SK-N-SH (cell line): ENCODE data around the gene FGGY. TPM values are rescaled to one million over a fixed set of nuclear protein-coding genes. Genes with fewer than 3 reads are reported as not detected.

Experiments used
- CTCF ChIA-PET: fragments of 300-600, 350-600 bp; formaldehyde crosslinking; extraction: SDS; loops from one replicate; lab custom pipeline; 2021; lab: Yijun Ruan, JAX
- POLR2A ChIA-PET: fragments of 350-600 bp; sonication (Branson Sonifier 250); formaldehyde crosslinking; extraction: SDS; loops from one replicate; lab custom pipeline; 2020; ENCODE audit warnings: antibody characterized with exemption, inconsistent platforms; lab: Yijun Ruan, JAX
- DNase-seq: peaks from one replicate; pipeline ENCODE4 v3.0.0; 2012
- H2AFZ ChIP-seq: fragments of 200-600 bp; sonication (generic); 2 replicates; pipeline ENCODE4 v1.8.1; 2016; ENCODE audit warnings: antibody characterized with exemption, mild to moderate bottlenecking, low read depth
- H3F3A ChIP-seq: fragments of 200-600 bp; sonication (generic); replicated peaks from 2 replicates; pipeline ENCODE3; 2016; ENCODE audit warnings: antibody characterized with exemption, mild to moderate bottlenecking; ENCODE audit not compliant: insufficient read depth
- H3K27ac ChIP-seq, 2 experiments: fragments of 200-500 bp in 1 of 2; fragments of 200-600 bp in 1 of 2; sonication (Bioruptor generic) in 1 of 2; sonication (generic), shearing (Covaris generic) in 1 of 2; 2 replicates each; pipeline versions ENCODE4 v1.5.1 to v1.6.1; 2014 to 2016; ENCODE audit warnings: low read depth in 2 of 2, inconsistent platforms in 1 of 2, low read length in 1 of 2, mild to moderate bottlenecking in 1 of 2, mixed read lengths in 1 of 2
- H3K27me3 ChIP-seq: fragments of 200-600 bp; sonication (generic), shearing (Covaris generic); 2 replicates; pipeline ENCODE4 v1.6.1; 2016; ENCODE audit warnings: mixed run types; ENCODE audit not compliant: insufficient read depth
- H3K36me3 ChIP-seq, 2 experiments: fragments of 200-500 bp in 1 of 2; fragments of 200-600 bp in 1 of 2; sonication (Bioruptor generic) in 1 of 2; sonication (generic) in 1 of 2; replicated peaks in 1 of 2; 2 replicates each; pipeline versions ENCODE3 to v1.5.1; 2014 to 2016; ENCODE audit warnings: low read length in 1 of 2, mild to moderate bottlenecking in 1 of 2; ENCODE audit not compliant: insufficient read depth in 2 of 2, control insufficient read depth in 1 of 2
- H3K4me1 ChIP-seq, 2 experiments: fragments of 200-500 bp in 1 of 2; fragments of 200-600 bp in 1 of 2; sonication (Bioruptor generic) in 1 of 2; sonication (generic), shearing (Covaris generic) in 1 of 2; 2 replicates each; pipeline versions ENCODE4 v1.5.1 to v1.6.1; 2014 to 2016; ENCODE audit warnings: low read depth in 1 of 2, low read length in 1 of 2, mixed run types in 1 of 2; ENCODE audit not compliant: insufficient read depth in 2 of 2, control insufficient read depth in 1 of 2
- H3K4me2 ChIP-seq: fragments of 200-600 bp; sonication (generic), shearing (Covaris generic); 2 replicates; pipeline ENCODE4 v1.6.1; 2017; ENCODE audit warnings: mixed run types
- H3K4me3 ChIP-seq, 2 experiments: fragments of 200-500 bp in 1 of 2; fragments of 200-600 bp in 1 of 2; sonication (Bioruptor generic) in 1 of 2; sonication (generic), shearing (Covaris generic) in 1 of 2; 2 replicates each; pipeline versions ENCODE4 v1.5.1 to v1.8.1; 2014 to 2016; ENCODE audit warnings: low read depth in 2 of 2, inconsistent platforms in 1 of 2, low read length in 1 of 2, mild to moderate bottlenecking in 1 of 2, mixed read lengths in 1 of 2, moderate library complexity in 1 of 2
- H3K79me2 ChIP-seq: fragments of 200-600 bp; sonication (generic); 2 replicates; pipeline ENCODE4 v1.8.1; 2017; ENCODE audit warnings: mild to moderate bottlenecking; ENCODE audit not compliant: insufficient read depth
- H3K9ac ChIP-seq: fragments of 200-600 bp; sonication (generic); 2 replicates; pipeline ENCODE4 v1.6.1; 2017; ENCODE audit warnings: mixed run types
- H3K9me2 ChIP-seq: fragments of 200-600 bp; sonication (generic); 2 replicates; pipeline ENCODE4 v1.6.1; 2017; ENCODE audit warnings: mixed run types
- H3K9me3 ChIP-seq: fragments of 200-600 bp; sonication (generic); 2 replicates; pipeline ENCODE4 v1.6.1; 2017; ENCODE audit warnings: mixed run types, mild to moderate bottlenecking, moderate library complexity
- H4K20me1 ChIP-seq: fragments of 200-600 bp; sonication (generic); 2 replicates; pipeline ENCODE4 v1.6.1; 2017; ENCODE audit warnings: mild to moderate bottlenecking, mixed run types; ENCODE audit not compliant: insufficient read depth
- CTCF ChIP-seq: fragments of 200-600 bp; sonication (generic); IDR thresholded peaks from 2 replicates; pipeline ENCODE4 v1.6.1; 2017; ENCODE audit warnings: antibody characterized with exemption, mild to moderate bottlenecking, moderate library complexity
- FOXM1 ChIP-seq: IDR thresholded peaks from 2 replicates; pipeline ENCODE4 v1.4.0; 2012; ENCODE audit warnings: low read depth, mild to moderate bottlenecking
- JUND ChIP-seq: IDR thresholded peaks from 2 replicates; pipeline ENCODE4 v1.4.0; 2012
- MAX ChIP-seq: IDR thresholded peaks from 2 replicates; pipeline ENCODE4 v1.4.0; 2012; ENCODE audit warnings: low read depth
- NRF1 ChIP-seq: IDR thresholded peaks from 2 replicates; pipeline ENCODE4 v1.6.1; 2012; ENCODE audit warnings: low read depth, mild to moderate bottlenecking, low read length
- PBX3 ChIP-seq: IDR thresholded peaks from 2 replicates; pipeline ENCODE4; 2012
- RAD21 ChIP-seq: IDR thresholded peaks from 2 replicates; pipeline ENCODE4 v1.6.1; 2012; ENCODE audit warnings: mild to moderate bottlenecking, low read length
- REST ChIP-seq: IDR thresholded peaks from 2 replicates; pipeline ENCODE4 v1.6.1; 2012; ENCODE audit warnings: mild to moderate bottlenecking, low read depth, low read length, moderate library complexity
- SIN3A ChIP-seq: IDR thresholded peaks from 2 replicates; pipeline ENCODE4 v1.6.1; 2012; ENCODE audit warnings: low read depth, mild to moderate bottlenecking, low read length, moderate library complexity, borderline replicate concordance
- TEAD4 ChIP-seq: IDR thresholded peaks from 2 replicates; pipeline ENCODE4 v1.4.0; 2012; ENCODE audit warnings: mild to moderate bottlenecking, borderline replicate concordance; ENCODE audit not compliant: insufficient read depth
- USF1 ChIP-seq: IDR thresholded peaks from 2 replicates; pipeline ENCODE4 v1.4.0; 2012; ENCODE audit warnings: low read depth, borderline replicate concordance
- WGBS: methylation state at CpG from one replicate; pipeline ENCODE4 v1.1.6; 2017; ENCODE audit warnings: low lambda C conversion rate; 5-methylcytosine and 5-hydroxymethylcytosine counted together
- polyA plus RNA-seq, 3 experiments: library from polyadenylated mRNA; depleted of rRNA; stranded (reverse); fragments of >200 nt; gene quantifications; 2 replicates each; pipeline ENCODE4 v1.2.3, GENCODE V29; 2012

FGGY gene
- polyA plus RNA-seq, 1 of the 3 experiments (the other 2 are of a cell fraction) = 10.3 TPM

- no peak for TF ChIP-seq REST
- TF ChIP-seq CTCF = no peak
- TF ChIP-seq FOXM1 = no peak
- TF ChIP-seq JUND = no peak
- no peak for TF ChIP-seq PBX3
- TF ChIP-seq, all 33 proteins: peak for 0
Measured at GRCh38 chr1:59561796-59562195, 264.9 kb downstream of the FGGY start (continued).

- Histone ChIP-seq H3K27ac (no peak overlapping the region), H4K20me1 (no peaks in the 10 kb centered on the region), H3F3A (no peaks in the 10 kb centered on the region), H3K4me3 (no peak overlapping the region), H3K9me3 (peaks cover 5% of the 10 kb centered on the region; the same call in 1 of the 2 replicates), H3K4me2 (no peak overlapping the region), H3K27me3 (no peaks in the 10 kb centered on the region), H3K36me3 (peaks cover 0 to 1% of the 10 kb centered on the region in 2 experiments), H3K9me2 (no peaks in the 10 kb centered on the region), H3K4me1 (no peaks in the 10 kb centered on the region), H3K79me2 (no peaks in the 10 kb centered on the region), H3K9ac (no peak overlapping the region), H2AFZ (no peak overlapping the region)
- ChIA-PET POLR2A (no interaction called here), CTCF (no interaction called here)
- 65% methylated on average over 6 of the region's 6 CpGs for WGBS
- no peak for DNase-seq
- no peak for TF ChIP-seq SIN3A
- TF ChIP-seq MAX = no peak
- TF ChIP-seq TEAD4 = no peak
- no peak for TF ChIP-seq USF1
- no peak for TF ChIP-seq NRF1
- TF ChIP-seq RAD21 = no peak
Measured at GRCh38 chr1:59564192-59564891, 267.4 kb downstream of the FGGY start.
